K562 (cell line): ENCODE data around the gene VWA1. TPM values are rescaled to one million over a fixed set of nuclear protein-coding genes. Genes with fewer than 3 reads are reported as not detected.

ENCODE experiments used
- CBFA2T2 ChIP-seq: fragments of 450-650 bp; conservative IDR thresholded peaks from 2 replicates; pipeline ENCODE4 v1.6.1; 2017; ENCODE audit warnings: mild to moderate bottlenecking
- CCAR2 ChIP-seq: fragments of 200-400 bp; formaldehyde crosslinking; IDR thresholded peaks from 2 replicates; pipeline ENCODE4 v1.6.1; 2017; ENCODE audit warnings: mild to moderate bottlenecking, low read depth, low read length
- CTBP1 ChIP-seq: fragments of 450-650 bp; IDR thresholded peaks from 2 replicates; pipeline ENCODE4 v1.6.1; 2016; ENCODE audit warnings: borderline replicate concordance
- GTF2E2 ChIP-seq: fragments of 200-800 bp; sonication (Bioruptor generic); IDR thresholded peaks from 2 replicates; pipeline ENCODE4 v1.6.1; 2016; ENCODE audit warnings: missing genetic modification characterization, missing compliant biosample characterization
- HDAC3 ChIP-seq: fragments of 450-650 bp; IDR thresholded peaks from 2 replicates; pipeline ENCODE4 v1.6.1; 2018; ENCODE audit warnings: borderline replicate concordance, mild to moderate bottlenecking, moderate library complexity; ENCODE audit not compliant: partially characterized antibody
- MCM2 ChIP-seq: fragments of 450-650 bp; IDR thresholded peaks from 2 replicates; pipeline ENCODE4 v1.6.1; 2017; ENCODE audit warnings: low read depth, mild to moderate bottlenecking
- MCM3 ChIP-seq: fragments of 450-650 bp; IDR thresholded peaks from 2 replicates; pipeline ENCODE4 v1.6.1; 2016
- NFE2L1 ChIP-seq: fragments of 450-650 bp; IDR thresholded peaks from 2 replicates; pipeline ENCODE4 v1.6.1; 2016; ENCODE audit warnings: missing genetic modification characterization, low read depth, mild to moderate bottlenecking, missing compliant biosample characterization, moderate library complexity, borderline replicate concordance
- POLR2AphosphoS2 ChIP-seq: IDR thresholded peaks from 2 replicates; pipeline ENCODE4 v1.6.1; 2012; ENCODE audit warnings: low read length, improper control_type of control experiment
- PURB ChIP-seq: sonication (generic); formaldehyde crosslinking; IDR thresholded peaks from 2 replicates; pipeline ENCODE4 v1.9.0; 2021; ENCODE audit warnings: low read depth, mild to moderate bottlenecking, missing genetic modification reagents
- SMARCA4 ChIP-seq: fragments of 450-650 bp; IDR thresholded peaks from 2 replicates; pipeline ENCODE4 v1.6.1; 2016
- SPI1 ChIP-seq: IDR thresholded peaks from 2 replicates; pipeline ENCODE4 v1.6.1; 2011; ENCODE audit warnings: low read depth, low read length, control low read depth, borderline replicate concordance
- STAG1 ChIP-seq: sonication (generic); formaldehyde crosslinking; IDR thresholded peaks from 2 replicates; pipeline ENCODE4 v1.5.0; 2020; ENCODE audit warnings: missing genetic modification reagents, borderline replicate concordance
- TRIM28 ChIP-seq: fragments of 450-650 bp; IDR thresholded peaks from 2 replicates; pipeline ENCODE4 v1.6.1; 2017
- ZNF184 ChIP-seq: sonication (generic); formaldehyde crosslinking; IDR thresholded peaks from 2 replicates; pipeline ENCODE4 v1.5.0; 2020; ENCODE audit warnings: missing genetic modification reagents
- ZNF3 ChIP-seq: fragments of 250-450 bp; sonication (Bioruptor Pico); IDR thresholded peaks from 2 replicates; pipeline ENCODE4 v1.5.0; 2021; ENCODE audit warnings: mild to moderate bottlenecking, moderate library complexity
- ZNF41 ChIP-seq: fragments of 250-450 bp; sonication (Bioruptor Pico); conservative IDR thresholded peaks from 2 replicates; pipeline ENCODE4 v1.4.0; 2020; ENCODE audit warnings: mild to moderate bottlenecking
- polyA plus RNA-seq, 8 experiments: library from polyadenylated mRNA; depleted of rRNA in 4 of 8; stranded (reverse) in 5 of 8; unstranded in 3 of 8; fragments of >200 nt; fragmentation: Nextera tagmentation in 2 of 8; fragmentation: Illumina TruSeq in 1 of 8; extraction: Ambion mirVana in 2 of 8; extraction: Trizol in 1 of 8; gene quantifications; 2 replicates each; pipeline versions ENCODE4 v1.2.1 to v1.2.3, GENCODE V29; 2011 to 2014; ENCODE audit warnings: inconsistent platforms in 1 of 8, missing spikeins in 1 of 8
- total RNA-seq, 7 experiments: library from RNA; depleted of rRNA in 6 of 7; stranded (reverse); fragments of >200 nt in 6 of 7; fragmentation: Illumina TruSeq in 2 of 7; extraction: Trizol in 2 of 7; gene quantifications; 2 replicates each; pipeline versions ENCODE4 v1.2.1 to v1.2.3, GENCODE V29; 2011 to 2021; ENCODE audit warnings: low replicate concordance in 1 of 7
- TF ChIP-seq, protein P1 (sequence below), 2 experiments: fragments of 450-650 bp; formaldehyde crosslinking in 1 of 2; IDR thresholded peaks; 2 replicates each; pipeline versions ENCODE4 v1.4.0 to v1.6.1; 2014 to 2020; ENCODE audit warnings: mild to moderate bottlenecking in 2 of 2, borderline replicate concordance in 1 of 2, low read depth in 1 of 2
- TF ChIP-seq, protein P2 (sequence below): fragments of 250-450 bp; sonication (Bioruptor Pico); IDR thresholded peaks from 2 replicates; pipeline ENCODE4 v1.8.0; 2022; ENCODE audit warnings: moderate library complexity, mild to moderate bottlenecking, inconsistent platforms
- TF ChIP-seq, protein P3 (sequence below): fragments of 250-450 bp; sonication (Bioruptor Pico); IDR thresholded peaks from 2 replicates; pipeline ENCODE4 v1.8.0; 2021; ENCODE audit warnings: moderate library complexity, mild to moderate bottlenecking, inconsistent platforms

VWA1 gene
- total and polyA plus RNA-seq, 9 of the 15 experiments (the other 6 are each of a cell fraction or from before 2014, with no cell fraction given): 0.01 to 6.4 (median 0.85) TPM

DNA sequence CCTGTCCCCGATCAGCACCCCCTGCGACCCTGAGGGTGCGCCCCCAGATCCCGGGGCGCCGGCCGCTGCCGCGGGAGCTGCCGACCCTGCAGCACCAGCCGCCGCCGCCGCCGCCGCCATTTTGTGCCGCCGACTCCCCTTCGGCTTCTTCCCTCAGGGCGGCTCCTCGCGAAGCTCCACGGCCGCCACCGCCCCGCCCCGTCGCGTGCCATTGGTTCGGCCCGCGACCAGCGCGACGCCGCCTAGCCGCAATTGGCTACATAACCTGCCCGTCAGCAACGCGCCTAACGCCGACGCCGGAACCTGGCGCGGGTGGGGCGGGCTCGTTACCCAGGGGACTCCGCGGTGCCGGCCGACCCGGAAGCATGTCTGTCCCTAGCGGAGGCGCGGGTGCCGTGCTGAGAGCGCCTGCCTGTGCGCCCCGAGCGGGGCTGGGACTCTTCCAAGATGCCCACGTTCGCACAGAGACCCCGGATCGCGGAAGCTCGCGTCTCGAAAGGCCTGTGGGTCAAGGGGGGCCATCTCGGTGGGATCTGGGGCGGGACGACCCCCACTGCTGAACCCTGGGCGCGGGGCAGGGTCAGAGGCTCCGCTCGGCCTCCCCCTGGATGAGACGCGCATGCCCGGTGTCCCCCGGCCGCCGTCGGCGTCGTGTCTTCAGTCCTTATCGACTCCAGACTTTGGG, 36.2 kb upstream of the VWA1 start, which contains the start of gene CCNL2 (continued):
- TF ChIP-seq, protein P1, sequence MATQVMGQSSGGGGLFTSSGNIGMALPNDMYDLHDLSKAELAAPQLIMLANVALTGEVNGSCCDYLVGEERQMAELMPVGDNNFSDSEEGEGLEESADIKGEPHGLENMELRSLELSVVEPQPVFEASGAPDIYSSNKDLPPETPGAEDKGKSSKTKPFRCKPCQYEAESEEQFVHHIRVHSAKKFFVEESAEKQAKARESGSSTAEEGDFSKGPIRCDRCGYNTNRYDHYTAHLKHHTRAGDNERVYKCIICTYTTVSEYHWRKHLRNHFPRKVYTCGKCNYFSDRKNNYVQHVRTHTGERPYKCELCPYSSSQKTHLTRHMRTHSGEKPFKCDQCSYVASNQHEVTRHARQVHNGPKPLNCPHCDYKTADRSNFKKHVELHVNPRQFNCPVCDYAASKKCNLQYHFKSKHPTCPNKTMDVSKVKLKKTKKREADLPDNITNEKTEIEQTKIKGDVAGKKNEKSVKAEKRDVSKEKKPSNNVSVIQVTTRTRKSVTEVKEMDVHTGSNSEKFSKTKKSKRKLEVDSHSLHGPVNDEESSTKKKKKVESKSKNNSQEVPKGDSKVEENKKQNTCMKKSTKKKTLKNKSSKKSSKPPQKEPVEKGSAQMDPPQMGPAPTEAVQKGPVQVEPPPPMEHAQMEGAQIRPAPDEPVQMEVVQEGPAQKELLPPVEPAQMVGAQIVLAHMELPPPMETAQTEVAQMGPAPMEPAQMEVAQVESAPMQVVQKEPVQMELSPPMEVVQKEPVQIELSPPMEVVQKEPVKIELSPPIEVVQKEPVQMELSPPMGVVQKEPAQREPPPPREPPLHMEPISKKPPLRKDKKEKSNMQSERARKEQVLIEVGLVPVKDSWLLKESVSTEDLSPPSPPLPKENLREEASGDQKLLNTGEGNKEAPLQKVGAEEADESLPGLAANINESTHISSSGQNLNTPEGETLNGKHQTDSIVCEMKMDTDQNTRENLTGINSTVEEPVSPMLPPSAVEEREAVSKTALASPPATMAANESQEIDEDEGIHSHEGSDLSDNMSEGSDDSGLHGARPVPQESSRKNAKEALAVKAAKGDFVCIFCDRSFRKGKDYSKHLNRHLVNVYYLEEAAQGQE (IDR thresholded peaks at IDR 0.05; ENCODE audit: borderline replicate concordance): peak; percentile 10; the same call in 1 of the 2 replicates
- TF ChIP-seq, protein P1 (CRISPR knock-in tag; IDR thresholded peaks at IDR 0.05; ENCODE audit: low read depth): peak; percentile 68
- TF ChIP-seq CBFA2T2: no peak
- TF ChIP-seq, protein P2, sequence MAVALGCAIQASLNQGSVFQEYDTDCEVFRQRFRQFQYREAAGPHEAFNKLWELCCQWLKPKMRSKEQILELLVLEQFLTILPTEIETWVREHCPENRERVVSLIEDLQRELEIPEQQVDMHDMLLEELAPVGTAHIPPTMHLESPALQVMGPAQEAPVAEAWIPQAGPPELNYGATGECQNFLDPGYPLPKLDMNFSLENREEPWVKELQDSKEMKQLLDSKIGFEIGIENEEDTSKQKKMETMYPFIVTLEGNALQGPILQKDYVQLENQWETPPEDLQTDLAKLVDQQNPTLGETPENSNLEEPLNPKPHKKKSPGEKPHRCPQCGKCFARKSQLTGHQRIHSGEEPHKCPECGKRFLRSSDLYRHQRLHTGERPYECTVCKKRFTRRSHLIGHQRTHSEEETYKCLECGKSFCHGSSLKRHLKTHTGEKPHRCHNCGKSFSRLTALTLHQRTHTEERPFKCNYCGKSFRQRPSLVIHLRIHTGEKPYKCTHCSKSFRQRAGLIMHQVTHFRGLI: no peak
- TF ChIP-seq CCAR2: no peak
- no peak for TF ChIP-seq NFE2L1 (tag)
- no peak for TF ChIP-seq ZNF41 (CRISPR knock-in tag)
- TF ChIP-seq STAG1 (CRISPR knock-in tag): no peak
- TF ChIP-seq ZNF184: no peak
- TF ChIP-seq GTF2E2 (tag): peak; percentile 60; the same call in 1 of the 2 replicates
- TF ChIP-seq MCM2: no peak
- no peak for TF ChIP-seq MCM3
- no peak for TF ChIP-seq ZNF3 (CRISPR knock-in tag)
- 0 out of 2 replicates have a peak, but pooled peaks have one; percentile 22 for TF ChIP-seq POLR2AphosphoS2
- TF ChIP-seq CTBP1: peak; percentile 93
- no peak for TF ChIP-seq HDAC3
- TF ChIP-seq SPI1: no peak
- TF ChIP-seq TRIM28: peak; percentile 17; the same call in 1 of the 2 replicates
- TF ChIP-seq PURB (CRISPR knock-in tag): no peak
- TF ChIP-seq SMARCA4: no peak
- TF ChIP-seq, protein P3, sequence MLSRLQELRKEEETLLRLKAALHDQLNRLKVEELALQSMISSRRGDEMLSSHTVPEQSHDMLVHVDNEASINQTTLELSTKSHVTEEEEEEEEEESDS (CRISPR knock-in tag): no peak
